HepG2 (cell line): ENCODE measurements around the gene STPG4. TPM values are rescaled to one million over a fixed set of nuclear protein-coding genes. Genes with fewer than 3 reads are reported as not detected.

Experiments
- ATAC-seq: fragments of 200-7000 bp; cut with Tn5 transposase; 3 replicates; pipeline ENCODE4 v1.9.1; 2020; ENCODE audit warnings: mild to moderate bottlenecking, moderate library complexity
- BruUV-seq: library from RNA; stranded (reverse); fragments of 400-500 nt; replicated peaks from 2 replicates; lab custom pipeline; 2021; lab: Mats Ljungman, UMichigan
- CTCF ChIA-PET: fragments of 300-600 bp; formaldehyde crosslinking; extraction: SDS; loops from one replicate; lab custom pipeline; 2021; ENCODE audit warnings: low total read pairs, inconsistent platforms, low intra/inter-chr PET ratio; lab: Yijun Ruan, JAX
- POLR2A ChIA-PET: fragments of 350-600 bp; sonication (Branson Sonifier 250); formaldehyde crosslinking; loops from one replicate; lab custom pipeline; 2020; ENCODE audit warnings: antibody characterized with exemption, inconsistent platforms; lab: Yijun Ruan, JAX
- DNase-seq: peaks from one replicate; pipeline ENCODE4 v3.0.0-alpha.2; 2015; ENCODE audit warnings: low spot score
- FAIRE-seq: peaks from 3 replicates; lab custom pipeline; 2011; peaks lifted over from hg19 to GRCh38; lab: Jason Lieb, UNC
- H2AFZ ChIP-seq: one replicate; pipeline ENCODE4 v1.6.1; 2011; ENCODE audit warnings: low read length, inconsistent platforms
- H3K27ac ChIP-seq: fragments of 300-600 bp; 3 replicates; pipeline ENCODE4 v1.8.0; 2011; ENCODE audit warnings: mixed run types, mild to moderate bottlenecking, mixed read lengths, low read length, inconsistent platforms; ENCODE audit not compliant: insufficient read depth; ENCODE audit errors: extremely low read length
- H3K27me3 ChIP-seq, 2 experiments: fragments of 200-600 bp in 1 of 2; 2 replicates in 1 of 2; 3 replicates in 1 of 2; pipeline versions ENCODE4 v1.6.0 to v1.8.0; 2011; ENCODE audit warnings: low read length in 2 of 2, mild to moderate bottlenecking in 2 of 2, moderate library complexity in 2 of 2, inconsistent platforms in 1 of 2; ENCODE audit not compliant: insufficient read depth in 2 of 2, control insufficient read depth in 1 of 2
- H3K36me3 ChIP-seq, 2 experiments: fragments of 200-600 bp in 1 of 2; replicated peaks in 1 of 2; 2 replicates in 1 of 2; 3 replicates in 1 of 2; pipeline versions ENCODE4 v1.5.1 to v1.8.0; 2011; ENCODE audit warnings: low read length in 2 of 2, inconsistent platforms in 1 of 2; ENCODE audit not compliant: insufficient read depth in 2 of 2, control insufficient read depth in 1 of 2
- H3K4me1 ChIP-seq: 2 replicates; pipeline ENCODE4 v1.5.1; 2012; ENCODE audit warnings: low read length, inconsistent platforms; ENCODE audit not compliant: insufficient read depth
- H3K4me2 ChIP-seq: 2 replicates; pipeline ENCODE4 v1.6.0; 2011; ENCODE audit warnings: low read depth, low read length, inconsistent platforms
- H3K4me3 ChIP-seq, 3 experiments: fragments of 200-600 bp in 1 of 3; sonication (generic), shearing (Covaris generic) in 1 of 3; replicated peaks in 1 of 3; 2 replicates each; pipeline ENCODE4 v1.5.1; 2011 to 2016; ENCODE audit warnings: low read length in 3 of 3, inconsistent platforms in 2 of 3, low read depth in 2 of 3, mild to moderate bottlenecking in 2 of 3, control low read depth in 1 of 3, mixed read lengths in 1 of 3; ENCODE audit not compliant: insufficient read depth in 1 of 3
- H3K79me2 ChIP-seq: one replicate; pipeline ENCODE4 v1.6.1; 2011; ENCODE audit warnings: low read length, inconsistent platforms; ENCODE audit not compliant: insufficient read depth
- H3K9ac ChIP-seq: 2 replicates; pipeline ENCODE4 v1.6.0; 2011; ENCODE audit warnings: mild to moderate bottlenecking, low read depth, low read length, inconsistent platforms; ENCODE audit not compliant: insufficient read depth
- H3K9me3 ChIP-seq: 2 replicates; pipeline ENCODE4 v1.5.1; 2012; ENCODE audit warnings: mild to moderate bottlenecking, low read length
- H4K20me1 ChIP-seq: 2 replicates; pipeline ENCODE4 v1.6.0; 2011; ENCODE audit warnings: inconsistent platforms, mild to moderate bottlenecking, low read length, moderate library complexity; ENCODE audit not compliant: insufficient read depth
- ADNP ChIP-seq: sonication (generic); formaldehyde crosslinking; IDR thresholded peaks from 2 replicates; pipeline ENCODE4 v1.4.0; 2020; ENCODE audit warnings: missing genetic modification reagents
- EP300 ChIP-seq, 3 experiments: sonication (generic) in 1 of 3; formaldehyde crosslinking in 1 of 3; IDR thresholded peaks; 2 replicates each; pipeline versions ENCODE4 v1.5.1 to v1.6.1; 2011 to 2020; ENCODE audit warnings: low read depth in 2 of 3, low read length in 2 of 3, borderline replicate concordance in 1 of 3, improper control_type of control experiment in 1 of 3, mild to moderate bottlenecking in 1 of 3, missing genetic modification reagents in 1 of 3, moderate library complexity in 1 of 3
- FOXA3 ChIP-seq: IDR thresholded peaks from 2 replicates; pipeline ENCODE4 v1.6.1; 2016; ENCODE audit warnings: missing genetic modification reagents, missing compliant biosample characterization
- FOXM1 ChIP-seq: sonication (generic); formaldehyde crosslinking; IDR thresholded peaks from 2 replicates; pipeline ENCODE4 v1.5.0; 2020; ENCODE audit warnings: missing genetic modification reagents
- HMG20B ChIP-seq: conservative IDR thresholded peaks from 2 replicates; pipeline ENCODE4 v1.6.1; 2016; ENCODE audit warnings: missing genetic modification reagents, missing compliant biosample characterization
- JUN ChIP-seq: sonication (generic); formaldehyde crosslinking; IDR thresholded peaks from 2 replicates; pipeline ENCODE4 v1.4.0; 2020; ENCODE audit warnings: mild to moderate bottlenecking, missing genetic modification reagents
- MLXIP ChIP-seq: sonication (generic); formaldehyde crosslinking; IDR thresholded peaks from 2 replicates; pipeline ENCODE4 v1.9.0; 2021; ENCODE audit warnings: missing genetic modification reagents, borderline replicate concordance
- POLR2AphosphoS5 ChIP-seq: IDR thresholded peaks from 2 replicates; pipeline ENCODE4 v1.6.1; 2012; ENCODE audit warnings: low read depth, low read length
- SCMH1 ChIP-seq: sonication (generic); formaldehyde crosslinking; IDR thresholded peaks from 2 replicates; pipeline ENCODE4 v1.9.0; 2021; ENCODE audit warnings: missing genetic modification reagents, mild to moderate bottlenecking, borderline replicate concordance
- SKI ChIP-seq: fragments of 450-650 bp; IDR thresholded peaks from one replicate; pipeline ENCODE4 v1.6.1; 2018; ENCODE audit warnings: mild to moderate bottlenecking; ENCODE audit not compliant: partially characterized antibody
- ZNF235 ChIP-seq: sonication (generic); formaldehyde crosslinking; IDR thresholded peaks from 2 replicates; pipeline ENCODE4 v1.8.1; 2023; ENCODE audit warnings: mild to moderate bottlenecking, missing genetic modification reagents, borderline replicate concordance
- ZNF326 ChIP-seq: sonication (generic); formaldehyde crosslinking; IDR thresholded peaks from 2 replicates; pipeline ENCODE4 v1.4.0; 2020; ENCODE audit warnings: missing genetic modification reagents, borderline replicate concordance
- ZNF660 ChIP-seq: sonication (generic); formaldehyde crosslinking; IDR thresholded peaks from 2 replicates; pipeline ENCODE4 v1.5.1; 2020; ENCODE audit warnings: mild to moderate bottlenecking, low read depth, missing genetic modification reagents, borderline replicate concordance
- WGBS: methylation state at CpG from one replicate; pipeline ENCODE4 v1.1.6; 2017; ENCODE audit warnings: low lambda C conversion rate; 5-methylcytosine and 5-hydroxymethylcytosine counted together
- in situ Hi-C: cut with HindIII; loops from 2 replicates; pipeline ENCODE4 v1.10.0; 2017; ENCODE audit warnings: low pct_unique_long_range_greater_than_20kb; ENCODE audit not compliant: extremely low pct_ligation_motif_present
- intact Hi-C: fragments of 100-400 bp; cut with micrococcal nuclease; formaldehyde crosslinking; loops from one replicate; pipeline ENCODE4 v1.10.0; 2022; ENCODE audit not compliant: unreplicated experiment
- polyA plus RNA-seq, 8 experiments: library from polyadenylated mRNA; depleted of rRNA in 3 of 8; stranded (reverse) in 7 of 8; unstranded in 1 of 8; fragments of >200 nt; fragmentation: Illumina TruSeq in 4 of 8; extraction: Trizol in 4 of 8; gene quantifications; 2 replicates each; pipeline versions ENCODE4 v1.2.1 to v1.2.3, GENCODE V29; 2011 to 2016; ENCODE audit warnings: low read depth in 4 of 8, missing spikeins in 1 of 8, mixed read lengths in 1 of 8; ENCODE audit not compliant: insufficient read depth in 1 of 8
- total RNA-seq, 5 experiments: library from RNA; depleted of rRNA; stranded (reverse); fragments of >200 nt; fragmentation: Illumina TruSeq; extraction: Trizol; gene quantifications; 2 replicates each; pipeline ENCODE4 v1.2.3, GENCODE V29; 2016; ENCODE audit warnings: low read depth in 1 of 5
- TF ChIP-seq, protein P1 (sequence below): sonication (generic); formaldehyde crosslinking; IDR thresholded peaks from 2 replicates; pipeline ENCODE4 v1.4.0; 2020; ENCODE audit warnings: missing genetic modification reagents

STPG4 gene
- total and polyA plus RNA-seq, 2 of the 13 experiments (the other 11 are each of a cell fraction or from before 2014, with no cell fraction given), result 0.11 to 0.15 TPM

- TF ChIP-seq SCMH1 (CRISPR knock-in tag) (no peak), HMG20B (CRISPR knock-in tag) (peak; percentile 77; the same call in 1 of the 2 replicates), ZNF235 (no peak), SKI (peak; percentile 80), ZNF326 (CRISPR knock-in tag) (no peak), JUN (peak; percentile 99), MLXIP (CRISPR knock-in tag) (no peak)
These were observed 78.3 kb downstream of the STPG4 start (continued) for GRCh38 chr2:47076586-47077441.

GRCh38 chr2:47076126-47076506 lies 79.0 kb downstream of the STPG4 start:
- H3K27me3 ChIP-seq, result no peaks in the 10 kb centered on the region
- peak overlapping the region; percentile 49; the same call in 1 of the 2 replicates for H3K4me2 ChIP-seq
- H3K9ac ChIP-seq, result peak overlapping the region; percentile 89
- H3K9me3 ChIP-seq, result no peaks in the 10 kb centered on the region
- H3K4me3 ChIP-seq, result 0 out of 6 replicates have a peak overlapping the region, but pooled peaks of 1 of the 3 experiments have one; percentile 18
- intact Hi-C loops (loop anchor here (5.0 kb wide), 1 partner anchor 41 kb away; no protein-coding TSS in a partner anchor), in situ Hi-C loops (no loop called here)
- no TSS peak for BruUV-seq
- peaks cover 87% of the 10 kb centered on the region for H3K4me1 ChIP-seq
- POLR2A ChIA-PET, result interaction anchor here (1.0 to 5.3 kb wide), 11 partner anchors 8 to 269 kb away, joined by 3 to 134 read pairs (median 4); no protein-coding TSS in a partner anchor
- no peak for FAIRE-seq
- WGBS, result 92% methylated on average over 8 of the region's 8 CpGs
- H2AFZ ChIP-seq, result no peak overlapping the region
- H3K79me2 ChIP-seq, result peaks cover 12% of the 10 kb centered on the region
- H3K27ac ChIP-seq, result peak overlapping the region; percentile 88
- CTCF ChIA-PET, result no interaction called here
- no peaks in the 10 kb centered on the region for H4K20me1 ChIP-seq
- H3K36me3 ChIP-seq, result no peaks in the 10 kb centered on the region; a peak in 1 of 5 replicates
- DNase-seq, result no peak
- no peak for ATAC-seq
- no peak for TF ChIP-seq ADNP
- no peak for TF ChIP-seq POLR2AphosphoS5
- no peak for TF ChIP-seq FOXM1
- TF ChIP-seq, protein P1, sequence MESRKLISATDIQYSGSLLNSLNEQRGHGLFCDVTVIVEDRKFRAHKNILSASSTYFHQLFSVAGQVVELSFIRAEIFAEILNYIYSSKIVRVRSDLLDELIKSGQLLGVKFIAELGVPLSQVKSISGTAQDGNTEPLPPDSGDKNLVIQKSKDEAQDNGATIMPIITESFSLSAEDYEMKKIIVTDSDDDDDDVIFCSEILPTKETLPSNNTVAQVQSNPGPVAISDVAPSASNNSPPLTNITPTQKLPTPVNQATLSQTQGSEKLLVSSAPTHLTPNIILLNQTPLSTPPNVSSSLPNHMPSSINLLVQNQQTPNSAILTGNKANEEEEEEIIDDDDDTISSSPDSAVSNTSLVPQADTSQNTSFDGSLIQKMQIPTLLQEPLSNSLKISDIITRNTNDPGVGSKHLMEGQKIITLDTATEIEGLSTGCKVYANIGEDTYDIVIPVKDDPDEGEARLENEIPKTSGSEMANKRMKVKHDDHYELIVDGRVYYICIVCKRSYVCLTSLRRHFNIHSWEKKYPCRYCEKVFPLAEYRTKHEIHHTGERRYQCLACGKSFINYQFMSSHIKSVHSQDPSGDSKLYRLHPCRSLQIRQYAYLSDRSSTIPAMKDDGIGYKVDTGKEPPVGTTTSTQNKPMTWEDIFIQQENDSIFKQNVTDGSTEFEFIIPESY (CRISPR knock-in tag), result 0 out of 2 replicates have a peak, but pooled peaks have one; percentile 37
- TF ChIP-seq ZNF660 (CRISPR knock-in tag), result 0 out of 2 replicates have a peak, but pooled peaks have one; percentile 17
- no peak for TF ChIP-seq FOXA3 (CRISPR knock-in tag)
- no peak for TF ChIP-seq EP300 (IDR thresholded peaks at IDR 0.05; ENCODE audit: low read depth in 2 of 2, low read length in 2 of 2)
- no peak for TF ChIP-seq EP300 (CRISPR knock-in tag; IDR thresholded peaks at IDR 0.05; ENCODE audit: borderline replicate concordance)
